Natural killer cell (primary cell): Measurements from ENCODE around the gene TMEM184C. TPM values are rescaled to one million over a fixed set of nuclear protein-coding genes. Genes with fewer than 3 reads are reported as not detected.

Source experiments
- ATAC-seq, 3 donors: fragments of 150-1000 bp in 2 of 3; fragments of 200-7000 bp in 1 of 3; cut with Tn5 transposase; 1 replicate in 1 of 3; 2 replicates in 2 of 3; pipeline ENCODE4 v1.10.0; 2021; ENCODE audit warnings: mild to moderate bottlenecking in 2 of 3, moderate library complexity in 2 of 3
- DNase-seq, 2 donors: peaks; one replicate each; pipeline versions ENCODE4 v3.0.0 to v3.0.0-alpha.2; 2013 to 2021; ENCODE audit warnings: mixed read lengths in 1 of 2
- H3K27ac ChIP-seq: one replicate; pipeline ENCODE4 v1.5.1; 2013; ENCODE audit warnings: mild to moderate bottlenecking, low read length
- H3K27me3 ChIP-seq: one replicate; pipeline ENCODE4 v1.6.1; 2013; ENCODE audit warnings: low read length; ENCODE audit not compliant: control insufficient read depth, insufficient read depth
- H3K36me3 ChIP-seq: one replicate; pipeline ENCODE4 v1.6.1; 2013; ENCODE audit warnings: low read length; ENCODE audit not compliant: control insufficient read depth, insufficient read depth
- H3K4me1 ChIP-seq: one replicate; pipeline ENCODE4 v1.6.1; 2013; ENCODE audit warnings: low read length; ENCODE audit not compliant: control insufficient read depth, insufficient read depth
- H3K4me3 ChIP-seq: one replicate; pipeline ENCODE4 v1.5.1; 2013; ENCODE audit warnings: low read length
- H3K9me3 ChIP-seq: one replicate; pipeline ENCODE4 v1.6.1; 2013; ENCODE audit warnings: low read length; ENCODE audit not compliant: control insufficient read depth, insufficient read depth
- H3K27ac Mint-ChIP-seq, 2 donors: one replicate each; pipeline ENCODE4 v1.8.0; 2022; ENCODE audit warnings: mild to moderate bottlenecking in 2 of 2, mixed read lengths in 2 of 2, moderate library complexity in 1 of 2
- H3K27me3 Mint-ChIP-seq, 2 donors: one replicate each; pipeline ENCODE4 v1.8.0; 2022; ENCODE audit warnings: low read depth in 2 of 2, mixed read lengths in 2 of 2
- H3K36me3 Mint-ChIP-seq: one replicate; pipeline ENCODE4 v1.8.0; 2022; ENCODE audit warnings: mixed read lengths
- H3K4me1 Mint-ChIP-seq, 2 donors: one replicate each; pipeline ENCODE4 v1.8.0; 2022; ENCODE audit warnings: mixed read lengths in 2 of 2
- H3K4me3 Mint-ChIP-seq: one replicate; pipeline ENCODE4 v1.8.0; 2022; ENCODE audit warnings: mild to moderate bottlenecking, moderate library complexity, mixed read lengths
- H3K9me3 Mint-ChIP-seq, 2 donors: one replicate each; pipeline ENCODE4 v1.8.0; 2022; ENCODE audit warnings: mixed read lengths in 2 of 2
- CTCF ChIP-seq: fragments of 200-600 bp; IDR thresholded peaks from one replicate; pipeline ENCODE4 v1.8.0; 2022; ENCODE audit warnings: antibody characterized with exemption
- WGBS: methylation state at CpG from one replicate; pipeline ENCODE4 v1.1.7; 2013; ENCODE audit warnings: missing lambda C conversion rate; ENCODE audit not compliant: insufficient coverage; 5-methylcytosine and 5-hydroxymethylcytosine counted together
- intact Hi-C: fragments of 100-400 bp; cut with micrococcal nuclease; formaldehyde crosslinking; loops from one replicate; pipeline ENCODE4 v1.14.2; 2022
- total RNA-seq, 4 donors: library from RNA; stranded (reverse); fragments of 120-200 nt in 1 of 4; gene quantifications; one replicate each; pipeline versions ENCODE4 v1.2.3 to v1.2.4, GENCODE V29; 2013 to 2022

TMEM184C gene
- total RNA-seq, 3 donors from 2014 or later (not counting 1 experiment from before 2014, with no cell fraction given) = 14.4 to 15.5 (median 15.1) TPM

- WGBS = 91% methylated on average over 5 of the region's 6 CpGs
- Mint-ChIP-seq H3K36me3 (no peaks in the 10 kb centered on the region), H3K27ac (no peak overlapping the region), H3K27me3 (peaks cover 7 to 12% of the 10 kb centered on the region in 2 donors), H3K9me3 (peaks cover 0 to 2% of the 10 kb centered on the region in 2 donors), H3K4me3 (no peak overlapping the region), H3K4me1 (no peaks in the 10 kb centered on the region)
- Histone ChIP-seq H3K27ac (no peak overlapping the region), H3K27me3 (no peaks in the 10 kb centered on the region), H3K36me3 (no peaks in the 10 kb centered on the region), H3K9me3 (no peaks in the 10 kb centered on the region), H3K4me1 (no peaks in the 10 kb centered on the region), H3K4me3 (no peak overlapping the region)
- no peak for DNase-seq
- intact Hi-C loops = no loop called here
- TF ChIP-seq CTCF = no peak
- ATAC-seq = no peak
These were observed 35.4 kb upstream of the TMEM184C start for GRCh38 chr4:147581606-147582350.

GRCh38 chr4:147582386-147583060 lies 34.7 kb upstream of the TMEM184C start:
- no peak for TF ChIP-seq CTCF
- intact Hi-C loops = no loop called here
- no peak for ATAC-seq

GRCh38 chr4:147583876-147584275 lies 33.3 kb upstream of the TMEM184C start:
- Histone ChIP-seq H3K27me3 (peaks cover 3% of the 10 kb centered on the region), H3K36me3 (no peaks in the 10 kb centered on the region), H3K4me1 (no peaks in the 10 kb centered on the region), H3K9me3 (no peaks in the 10 kb centered on the region), H3K27ac (no peak overlapping the region), H3K4me3 (no peak overlapping the region)
- no peak for TF ChIP-seq CTCF
- Mint-ChIP-seq H3K4me3 (no peak overlapping the region), H3K27me3 (peaks cover 7 to 12% of the 10 kb centered on the region in 2 donors), H3K27ac (no peak overlapping the region), H3K9me3 (peaks cover 0 to 2% of the 10 kb centered on the region in 2 donors), H3K4me1 (no peaks in the 10 kb centered on the region), H3K36me3 (no peaks in the 10 kb centered on the region)
- 88% methylated on average over 1 of the region's 1 CpG for WGBS
- ATAC-seq (no peak), DNase-seq (no peak)
- intact Hi-C loops = no loop called here

More at GRCh38 chr4:147582386-147583060, 34.7 kb upstream of the TMEM184C start:
- peaks cover 0 to 2% of the 10 kb centered on the region in 2 donors for H3K9me3 Mint-ChIP-seq
- H3K36me3 ChIP-seq = no peaks in the 10 kb centered on the region
- H3K27me3 ChIP-seq = no peaks in the 10 kb centered on the region
- H3K36me3 Mint-ChIP-seq = no peaks in the 10 kb centered on the region
- no peak overlapping the region for H3K27ac ChIP-seq
- no peak overlapping the region for H3K4me3 ChIP-seq
- no peak overlapping the region for H3K27ac Mint-ChIP-seq
- H3K9me3 ChIP-seq = no peaks in the 10 kb centered on the region
- no peaks in the 10 kb centered on the region for H3K4me1 Mint-ChIP-seq
- peaks cover 7 to 12% of the 10 kb centered on the region in 2 donors for H3K27me3 Mint-ChIP-seq
- no peaks in the 10 kb centered on the region for H3K4me1 ChIP-seq
- DNase-seq = no peak
- H3K4me3 Mint-ChIP-seq = no peak overlapping the region
